Measurements from ENCODE around the gene RRP12. TPM values are rescaled to one million over a fixed set of nuclear protein-coding genes. Genes with fewer than 3 reads are reported as not detected.
A peak's percentile ranks its signal among the peaks of the same experiment; 100 is the strongest.

RRP12 gene
- total and polyA plus RNA-seq, 12 donors: 13.3 to 56.9 (median 27.6) TPM

- peaks cover 15 to 18% of the 10 kb centered on the region in 2 donors for H3K4me1 ChIP-seq (replicated peaks in 1 of 2)
- no peaks in the 10 kb centered on the region for H3K9me3 ChIP-seq (replicated peaks in 1 of 3)
- WGBS, 4 donors: 2 to 9% (median 3%) methylated on average over 13 to 25 of the region's 25 CpGs
- intact Hi-C loops (cut with DNase I): loop anchor here in 1 of 2 donors (10.0 kb wide), 1 partner anchor 50 kb away; no protein-coding TSS in a partner anchor
- peak in 1 of 7 donors; percentile 33 for DNase-seq
- peak overlapping the region in 3 of 5 donors; percentile 93 to 97 (median 95) for H3K27ac ChIP-seq
- no peaks in the 10 kb centered on the region for H3K27me3 ChIP-seq
- H3K36me3 ChIP-seq (replicated peaks in 1 of 2): no peaks in the 10 kb centered on the region
- TF ChIP-seq POLR2A (IDR thresholded peaks at IDR 0.05): no peak
- TF ChIP-seq, protein P1, sequence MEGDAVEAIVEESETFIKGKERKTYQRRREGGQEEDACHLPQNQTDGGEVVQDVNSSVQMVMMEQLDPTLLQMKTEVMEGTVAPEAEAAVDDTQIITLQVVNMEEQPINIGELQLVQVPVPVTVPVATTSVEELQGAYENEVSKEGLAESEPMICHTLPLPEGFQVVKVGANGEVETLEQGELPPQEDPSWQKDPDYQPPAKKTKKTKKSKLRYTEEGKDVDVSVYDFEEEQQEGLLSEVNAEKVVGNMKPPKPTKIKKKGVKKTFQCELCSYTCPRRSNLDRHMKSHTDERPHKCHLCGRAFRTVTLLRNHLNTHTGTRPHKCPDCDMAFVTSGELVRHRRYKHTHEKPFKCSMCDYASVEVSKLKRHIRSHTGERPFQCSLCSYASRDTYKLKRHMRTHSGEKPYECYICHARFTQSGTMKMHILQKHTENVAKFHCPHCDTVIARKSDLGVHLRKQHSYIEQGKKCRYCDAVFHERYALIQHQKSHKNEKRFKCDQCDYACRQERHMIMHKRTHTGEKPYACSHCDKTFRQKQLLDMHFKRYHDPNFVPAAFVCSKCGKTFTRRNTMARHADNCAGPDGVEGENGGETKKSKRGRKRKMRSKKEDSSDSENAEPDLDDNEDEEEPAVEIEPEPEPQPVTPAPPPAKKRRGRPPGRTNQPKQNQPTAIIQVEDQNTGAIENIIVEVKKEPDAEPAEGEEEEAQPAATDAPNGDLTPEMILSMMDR (IDR thresholded peaks at IDR 0.05): no peak
- peak overlapping the region in 2 of 4 donors; percentile 80 to 88 for H3K4me3 ChIP-seq
These were observed 65.9 kb downstream of the RRP12 start for GRCh38 chr10:97335188-97335619.

- TF ChIP-seq POLR2A (IDR thresholded peaks at IDR 0.05): peak; percentile 55 to 95
- TF ChIP-seq, protein P1 (IDR thresholded peaks at IDR 0.05): peak in 1 of 6 experiments; percentile 1
- Histone ChIP-seq H3K27ac (peak within 1 kb of the TSS; percentile 82 to 97 (median 93)), H3K4me1 (replicated peaks in 1 of 2) (peaks cover 15 to 18% of the 10 kb centered on the region in 2 donors), H3K27me3 (no peaks in the 10 kb centered on the region), H3K9me3 (replicated peaks in 1 of 3) (no peaks in the 10 kb centered on the region), H3K36me3 (replicated peaks in 1 of 2) (no peaks in the 10 kb centered on the region), H3K4me3 (peak within 1 kb of the TSS; percentile 65 to 88 (median 80))
- DNase-seq: peak; percentile 90 to 94 (median 93)
- WGBS, 4 donors: 0 to 1% (median 0%) methylated on average over 2 to 103 of the region's 103 CpGs
- intact Hi-C loops (cut with DNase I): loop anchor here in 1 of 2 donors (10.0 kb wide), 1 partner anchor 50 kb away; no protein-coding TSS in a partner anchor
These were observed 66.6 kb downstream of the RRP12 start, which contains the start of gene FRAT2 for GRCh38 chr10:97334370-97335175. FRAT2 (minus strand) TSS chr10:97334729; CDS start chr10:97334572, 157 bp downstream.

GRCh38 chr10:97333601-97334369, 67.4 kb downstream of the RRP12 start:
- peak; percentile 23 to 58 for TF ChIP-seq POLR2A (IDR thresholded peaks at IDR 0.05)
- TF ChIP-seq, protein P1 (IDR thresholded peaks at IDR 0.05): no peak
- WGBS, 4 donors: 0 to 1% (median 0%) methylated on average over 32 to 89 of the region's 89 CpGs
- H3K27me3 ChIP-seq: no peaks in the 10 kb centered on the region
- peak overlapping the region in 3 of 4 donors; percentile 65 to 88 (median 80) for H3K4me3 ChIP-seq
- H3K9me3 ChIP-seq (replicated peaks in 1 of 3): no peaks in the 10 kb centered on the region
- peak; percentile 52 to 74 (median 60) for DNase-seq
- intact Hi-C loops (cut with DNase I): loop anchor here in 1 of 2 donors (2.0 to 10.0 kb wide), 2 partner anchors 15 to 49 kb away; partner anchors contain the start of gene FRAT1
- peak overlapping the region; percentile 82 to 97 (median 93) for H3K27ac ChIP-seq
- H3K36me3 ChIP-seq (replicated peaks in 1 of 2): no peaks in the 10 kb centered on the region
- peaks cover 15 to 21% of the 10 kb centered on the region in 2 donors for H3K4me1 ChIP-seq (replicated peaks in 1 of 2)

GRCh38 chr10:97333351-97333600, 67.9 kb downstream of the RRP12 start:
- H3K9me3 ChIP-seq (replicated peaks in 1 of 3): no peaks in the 10 kb centered on the region
- H3K36me3 ChIP-seq (replicated peaks in 1 of 2): no peaks in the 10 kb centered on the region
- intact Hi-C loops (cut with DNase I): loop anchor here in 1 of 2 donors (2.0 to 10.0 kb wide), 2 partner anchors 14 to 48 kb away; partner anchors contain the start of gene FRAT1
- peak overlapping the region in 3 of 4 donors; percentile 40 to 88 (median 65) for H3K4me3 ChIP-seq
- TF ChIP-seq POLR2A (IDR thresholded peaks at IDR 0.05): no peak
- DNase-seq: no peak
- 0 to 2% (median 2%) methylated on average over 7 of the region's 7 CpGs for WGBS, 4 donors
- H3K27ac ChIP-seq: peak overlapping the region; percentile 56 to 97 (median 93)
- H3K27me3 ChIP-seq: no peaks in the 10 kb centered on the region
- H3K4me1 ChIP-seq (replicated peaks in 1 of 2): peaks cover 15 to 24% of the 10 kb centered on the region in 2 donors
